Activated CD4-positive, alpha-beta T cell treated with anti-CD3 and anti-CD28 coated beads, Interleukin-2, amount 50 U/mL, for 48 hours (primary cell): ENCODE measurements around the gene KRT79.

Experiments used
- DNase-seq, 2 experiments: peaks; one replicate each; pipeline ENCODE4 v3.0.0-alpha.2; 2020

The KRT79 gene

GRCh38 chr12:52788192-52788875 lies 45.8 kb downstream of the KRT79 start:
- DNase-seq = no peak

GRCh38 chr12:52787324-52788191 lies 46.6 kb downstream of the KRT79 start:
- DNase-seq = no peak

- no peak for DNase-seq
Measured at GRCh38 chr12:52784909-52785308, 49.2 kb downstream of the KRT79 start.

GRCh38 chr12:52783563-52784316 lies 50.4 kb downstream of the KRT79 start:
- no peak for DNase-seq

- no peak for DNase-seq
Measured at GRCh38 chr12:52782502-52782901, 51.6 kb downstream of the KRT79 start.

GRCh38 chr12:52781399-52782082 lies 52.6 kb downstream of the KRT79 start:
- no peak for DNase-seq

- DNase-seq = no peak
Measured at GRCh38 chr12:52779914-52780313, 54.2 kb downstream of the KRT79 start.

GRCh38 chr12:52778833-52779232 lies 55.3 kb downstream of the KRT79 start:
- no peak for DNase-seq

GRCh38 chr12:52777566-52777965 lies 56.5 kb downstream of the KRT79 start:
- no peak for DNase-seq

- no peak for DNase-seq
Measured at GRCh38 chr12:52776913-52777395, 57.2 kb downstream of the KRT79 start, which contains the start of gene KRT76. KRT76 (minus strand) TSS chr12:52777345; CDS start chr12:52777291, 54 bp downstream.

GRCh38 chr12:52776435-52776834 lies 57.7 kb downstream of the KRT79 start:
- no peak for DNase-seq

GRCh38 chr12:52774629-52775250 lies 59.4 kb downstream of the KRT79 start:
- DNase-seq = no peak

GRCh38 chr12:52772772-52773171 lies 61.3 kb downstream of the KRT79 start:
- no peak for DNase-seq

- no peak for DNase-seq
Measured at GRCh38 chr12:52772188-52772587, 61.9 kb downstream of the KRT79 start.

GRCh38 chr12:52771505-52771904 lies 62.6 kb downstream of the KRT79 start:
- DNase-seq = no peak
